NCI-H1436 (cell line): ENCODE data around the gene USP17L5.
"Not testable (repeated sequence)": the region's sequence is repeated elsewhere in the genome, so short reads cannot be mapped to it uniquely, and the experiment has no call there.

Source experiments
- DNase-seq: peaks from one replicate; lab custom pipeline; 2025; lab: John Stamatoyannopoulos, UW

The USP17L5 gene

GRCh38 chr4:9339103-9339502 is at the start of gene USP17L5:
Gene USP17L5 (plus strand): TSS chr4:9339403. CDS start chr4:9339403, 0 bp downstream.
- DNase-seq: not testable (repeated sequence)

DNA sequence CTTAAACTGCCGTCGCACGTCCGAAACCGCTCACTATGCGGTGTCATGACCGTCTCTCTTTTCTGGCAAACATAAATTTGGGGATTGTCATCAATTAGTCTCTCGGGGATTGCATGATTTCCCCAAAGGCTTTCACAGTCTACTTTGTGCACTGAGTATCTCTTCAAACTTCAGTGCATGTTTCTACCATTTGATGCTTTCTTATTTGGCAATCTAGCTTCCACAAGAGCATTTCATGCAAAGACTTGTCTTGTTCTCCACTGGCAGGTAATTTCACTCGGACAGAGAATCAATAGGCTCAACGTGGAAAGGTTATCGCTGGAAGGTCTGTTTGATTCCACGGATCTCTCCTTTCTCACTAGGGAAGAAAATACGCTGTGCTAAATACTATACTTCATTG is 15.0 kb upstream of the USP17L5 start:
- not testable (repeated sequence) for DNase-seq

- DNase-seq: not testable (repeated sequence)
Measured at GRCh38 chr4:9324865-9325264, 14.3 kb upstream of the USP17L5 start, which contains the start of gene USP17L24. Gene USP17L24 (plus strand): TSS chr4:9325165. CDS start chr4:9325165, 0 bp downstream.

DNA sequence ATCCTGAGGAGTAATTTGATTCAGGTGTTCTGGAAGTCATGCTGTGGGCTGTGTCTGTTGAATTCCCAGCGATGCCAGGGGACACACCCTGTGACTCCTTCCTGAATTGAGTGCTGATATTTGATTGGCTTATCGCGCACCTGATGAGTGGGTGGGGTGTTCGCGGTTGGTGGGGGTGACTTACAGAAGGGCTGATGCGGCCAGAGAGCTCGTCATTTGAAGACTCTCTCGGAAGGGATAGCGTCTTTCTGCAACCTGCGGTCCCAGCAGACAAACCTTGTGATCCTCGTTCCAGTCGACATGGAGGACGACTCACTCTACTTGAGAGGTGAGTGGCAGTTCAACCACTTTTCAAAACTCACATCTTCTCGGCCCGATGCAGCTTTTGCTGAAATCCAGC is 9.6 kb upstream of the USP17L5 start, which contains the start of gene USP17L25:
Gene USP17L25 (plus strand): TSS at position 301 of the 400 bp plus-strand sequence. CDS start 0 bp downstream, at position 301.
- DNase-seq: not testable (repeated sequence)

- not testable (repeated sequence) for DNase-seq
Measured at GRCh38 chr4:9334358-9334757, 4.8 kb upstream of the USP17L5 start, which contains the start of gene USP17L26. Gene USP17L26 (plus strand): TSS chr4:9334658. CDS start chr4:9334658, 0 bp downstream.

DNA sequence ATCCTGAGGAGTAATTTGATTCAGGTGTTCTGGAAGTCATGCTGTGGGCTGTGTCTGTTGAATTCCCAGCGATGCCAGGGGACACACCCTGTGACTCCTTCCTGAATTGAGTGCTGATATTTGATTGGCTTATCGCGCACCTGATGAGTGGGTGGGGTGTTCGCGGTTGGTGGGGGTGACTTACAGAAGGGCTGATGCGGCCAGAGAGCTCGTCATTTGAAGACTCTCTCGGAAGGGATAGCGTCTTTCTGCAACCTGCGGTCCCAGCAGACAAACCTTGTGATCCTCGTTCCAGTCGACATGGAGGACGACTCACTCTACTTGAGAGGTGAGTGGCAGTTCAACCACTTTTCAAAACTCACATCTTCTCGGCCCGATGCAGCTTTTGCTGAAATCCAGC is 4.6 kb downstream of the USP17L5 start, which contains the start of gene USP17L27:
Gene USP17L27 (plus strand): TSS at position 301 of the 400 bp plus-strand sequence. CDS start 0 bp downstream, at position 301.
- DNase-seq: not testable (repeated sequence)

DNA sequence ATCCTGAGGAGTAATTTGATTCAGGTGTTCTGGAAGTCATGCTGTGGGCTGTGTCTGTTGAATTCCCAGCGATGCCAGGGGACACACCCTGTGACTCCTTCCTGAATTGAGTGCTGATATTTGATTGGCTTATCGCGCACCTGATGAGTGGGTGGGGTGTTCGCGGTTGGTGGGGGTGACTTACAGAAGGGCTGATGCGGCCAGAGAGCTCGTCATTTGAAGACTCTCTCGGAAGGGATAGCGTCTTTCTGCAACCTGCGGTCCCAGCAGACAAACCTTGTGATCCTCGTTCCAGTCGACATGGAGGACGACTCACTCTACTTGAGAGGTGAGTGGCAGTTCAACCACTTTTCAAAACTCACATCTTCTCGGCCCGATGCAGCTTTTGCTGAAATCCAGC is 9.4 kb downstream of the USP17L5 start, which contains the start of gene USP17L28:
Gene USP17L28 (plus strand): TSS at position 301 of the 400 bp plus-strand sequence. CDS start 0 bp downstream, at position 301.
- DNase-seq: not testable (repeated sequence)

GRCh38 chr4:9350866-9351265 is 11.7 kb downstream of the USP17L5 start:
- DNase-seq: not testable (repeated sequence)

DNA sequence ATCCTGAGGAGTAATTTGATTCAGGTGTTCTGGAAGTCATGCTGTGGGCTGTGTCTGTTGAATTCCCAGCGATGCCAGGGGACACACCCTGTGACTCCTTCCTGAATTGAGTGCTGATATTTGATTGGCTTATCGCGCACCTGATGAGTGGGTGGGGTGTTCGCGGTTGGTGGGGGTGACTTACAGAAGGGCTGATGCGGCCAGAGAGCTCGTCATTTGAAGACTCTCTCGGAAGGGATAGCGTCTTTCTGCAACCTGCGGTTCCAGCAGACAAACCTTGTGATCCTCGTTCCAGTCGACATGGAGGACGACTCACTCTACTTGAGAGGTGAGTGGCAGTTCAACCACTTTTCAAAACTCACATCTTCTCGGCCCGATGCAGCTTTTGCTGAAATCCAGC is 14.1 kb downstream of the USP17L5 start, which contains the start of gene USP17L29:
Gene USP17L29 (plus strand): TSS at position 301 of the 400 bp plus-strand sequence. CDS start 0 bp downstream, at position 301.
- not testable (repeated sequence) for DNase-seq

DNA sequence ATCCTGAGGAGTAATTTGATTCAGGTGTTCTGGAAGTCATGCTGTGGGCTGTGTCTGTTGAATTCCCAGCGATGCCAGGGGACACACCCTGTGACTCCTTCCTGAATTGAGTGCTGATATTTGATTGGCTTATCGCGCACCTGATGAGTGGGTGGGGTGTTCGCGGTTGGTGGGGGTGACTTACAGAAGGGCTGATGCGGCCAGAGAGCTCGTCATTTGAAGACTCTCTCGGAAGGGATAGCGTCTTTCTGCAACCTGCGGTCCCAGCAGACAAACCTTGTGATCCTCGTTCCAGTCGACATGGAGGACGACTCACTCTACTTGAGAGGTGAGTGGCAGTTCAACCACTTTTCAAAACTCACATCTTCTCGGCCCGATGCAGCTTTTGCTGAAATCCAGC is 23.6 kb downstream of the USP17L5 start, which contains the start of gene USP17L30:
Gene USP17L30 (plus strand): TSS at position 301 of the 400 bp plus-strand sequence. CDS start 0 bp downstream, at position 301.
- DNase-seq: not testable (repeated sequence)

- DNase-seq: not testable (repeated sequence)
Measured at GRCh38 chr4:9379881-9380280, 40.7 kb downstream of the USP17L5 start.

- not testable (repeated sequence) for DNase-seq
Measured at GRCh38 chr4:9381012-9381534, 41.9 kb downstream of the USP17L5 start.

DNA sequence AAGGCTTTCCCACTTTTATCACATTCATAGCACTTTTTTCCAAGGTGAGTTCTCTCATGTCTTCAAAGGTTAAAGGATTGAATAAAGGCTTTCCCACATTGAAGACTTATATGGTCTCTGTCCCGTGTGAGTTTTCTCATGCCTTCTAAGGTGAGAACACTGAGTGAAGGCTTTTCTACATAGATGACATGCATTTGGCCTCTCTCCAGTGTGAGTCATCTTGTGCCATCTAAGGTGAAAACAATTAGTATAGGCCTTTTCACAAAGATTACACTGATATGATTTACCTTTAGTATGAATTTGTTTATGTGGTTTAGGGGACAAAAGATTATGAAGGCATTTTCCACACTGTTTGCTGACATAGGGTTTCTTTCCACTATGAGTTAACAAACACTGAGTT is 44.9 kb downstream of the USP17L5 start:
- DNase-seq: no peak

- not testable (repeated sequence) for DNase-seq
Measured at GRCh38 chr4:9389001-9389400, 49.8 kb downstream of the USP17L5 start.
